CD8-positive, alpha-beta memory T cell (primary cell): Measurements from ENCODE around the gene ENOX1. TPM values are rescaled to one million over a fixed set of nuclear protein-coding genes. Genes with fewer than 3 reads are reported as not detected.
A peak's percentile ranks its signal among the peaks of the same experiment; 100 is the strongest.

Experiments used
- CTCF ChIA-PET: fragments of 350-600 bp; sonication (Branson Sonifier 250); formaldehyde crosslinking; loops from one replicate; lab custom pipeline; 2021; ENCODE audit warnings: antibody characterized with exemption; lab: Charles Lee
- POLR2A ChIA-PET: fragments of 350-600 bp; sonication (Branson Sonifier 250); formaldehyde crosslinking; loops from one replicate; lab custom pipeline; 2021; ENCODE audit warnings: antibody characterized with exemption; lab: Charles Lee
- DNase-seq, 5 donors: peaks; one replicate each; pipeline versions ENCODE4 v3.0.0 to v3.0.0-alpha.2; 2020 to 2022; ENCODE audit warnings: mixed read lengths in 1 of 5
- H3K27ac ChIP-seq: one replicate; pipeline ENCODE4 v1.7.0; 2013; ENCODE audit warnings: low read depth, mild to moderate bottlenecking, low read length, moderate library complexity
- H3K27me3 ChIP-seq: 2 replicates; pipeline ENCODE4 v1.7.0; 2013; ENCODE audit warnings: low read length, mild to moderate bottlenecking; ENCODE audit not compliant: insufficient read depth, poor library complexity, severe bottlenecking
- H3K36me3 ChIP-seq: 2 replicates; pipeline ENCODE4 v1.7.0; 2013; ENCODE audit warnings: mild to moderate bottlenecking, low read length, moderate library complexity; ENCODE audit not compliant: insufficient read depth
- H3K4me1 ChIP-seq: 2 replicates; pipeline ENCODE4 v1.7.0; 2013; ENCODE audit warnings: mild to moderate bottlenecking, low read length, moderate library complexity; ENCODE audit not compliant: insufficient read depth
- H3K4me3 ChIP-seq: 2 replicates; pipeline ENCODE4 v1.7.0; 2013; ENCODE audit warnings: mild to moderate bottlenecking, low read length
- H3K9me3 ChIP-seq: 2 replicates; pipeline ENCODE4 v1.7.0; 2013; ENCODE audit warnings: mild to moderate bottlenecking, low read length
- H3K27ac Mint-ChIP-seq, 8 donors: one replicate each; pipeline ENCODE4 v1.8.0; 2020 to 2021; ENCODE audit warnings: mixed read lengths in 8 of 8, mild to moderate bottlenecking in 6 of 8, inconsistent platforms in 3 of 8, moderate library complexity in 3 of 8
- H3K27me3 Mint-ChIP-seq, 2 donors: one replicate each; pipeline ENCODE4 v1.8.0; 2020 to 2021; ENCODE audit warnings: mixed read lengths in 2 of 2, mild to moderate bottlenecking in 1 of 2, moderate library complexity in 1 of 2
- H3K36me3 Mint-ChIP-seq, 3 donors: one replicate each; pipeline ENCODE4 v1.8.0; 2020 to 2021; ENCODE audit warnings: mixed read lengths in 3 of 3, inconsistent platforms in 1 of 3, mild to moderate bottlenecking in 1 of 3
- H3K4me1 Mint-ChIP-seq, 3 donors: one replicate each; pipeline ENCODE4 v1.8.0; 2020 to 2021; ENCODE audit warnings: mixed read lengths in 3 of 3, inconsistent platforms in 1 of 3, mild to moderate bottlenecking in 1 of 3
- H3K4me3 Mint-ChIP-seq, 7 donors: one replicate each; pipeline ENCODE4 v1.8.0; 2020 to 2021; ENCODE audit warnings: mixed read lengths in 7 of 7, mild to moderate bottlenecking in 6 of 7, moderate library complexity in 4 of 7, inconsistent platforms in 2 of 7
- H3K9me3 Mint-ChIP-seq, 5 donors: one replicate each; pipeline ENCODE4 v1.8.0; 2020 to 2022; ENCODE audit warnings: mixed read lengths in 5 of 5, mild to moderate bottlenecking in 3 of 5, moderate library complexity in 2 of 5, inconsistent platforms in 1 of 5
- polyA plus RNA-seq: library from polyadenylated mRNA; unstranded; fragments of 300-500 nt; fragmentation: Illumina TruSeq; gene quantifications from one replicate; pipeline ENCODE4 v1.2.3, GENCODE V29; 2021
- total RNA-seq, 2 experiments: library from RNA; stranded (reverse); gene quantifications; one replicate each; pipeline ENCODE4 v1.2.3, GENCODE V29; 2021

Gene ENOX1
- total and polyA plus RNA-seq, 3 experiments from 2014 or later: 0.18 to 0.29 TPM; not detected in 1

GRCh38 chr13:43561081-43561480 lies 225.7 kb downstream of the ENOX1 start:
- DNase-seq: no peak
- H3K36me3 Mint-ChIP-seq: no peaks in the 10 kb centered on the region
- no peaks in the 10 kb centered on the region for H3K4me1 Mint-ChIP-seq
- H3K4me3 ChIP-seq: no peak overlapping the region
- no peaks in the 10 kb centered on the region for H3K36me3 ChIP-seq
- CTCF ChIA-PET: no interaction called here
- H3K4me1 ChIP-seq: no peaks in the 10 kb centered on the region
- no peaks in the 10 kb centered on the region for H3K9me3 ChIP-seq
- H3K9me3 Mint-ChIP-seq: no peaks in the 10 kb centered on the region
- POLR2A ChIA-PET: no interaction called here
- H3K4me3 Mint-ChIP-seq: no peak overlapping the region
- no peak overlapping the region for H3K27ac Mint-ChIP-seq
- H3K27me3 Mint-ChIP-seq: peaks cover 1 to 16% of the 10 kb centered on the region in 2 donors
- H3K27ac ChIP-seq: no peak overlapping the region
- no peaks in the 10 kb centered on the region for H3K27me3 ChIP-seq

- H3K27ac ChIP-seq: no peak overlapping the region
- no peaks in the 10 kb centered on the region for H3K9me3 Mint-ChIP-seq
- peaks cover 1 to 16% of the 10 kb centered on the region in 2 donors for H3K27me3 Mint-ChIP-seq
- H3K36me3 Mint-ChIP-seq: no peaks in the 10 kb centered on the region
- no peak overlapping the region for H3K4me3 ChIP-seq
- H3K4me1 ChIP-seq: no peaks in the 10 kb centered on the region
- ChIA-PET POLR2A (no interaction called here), CTCF (no interaction called here)
- H3K27ac Mint-ChIP-seq: no peak overlapping the region
- DNase-seq: no peak
- no peaks in the 10 kb centered on the region for H3K4me1 Mint-ChIP-seq
- no peaks in the 10 kb centered on the region for H3K36me3 ChIP-seq
- no peaks in the 10 kb centered on the region for H3K9me3 ChIP-seq
- no peak overlapping the region for H3K4me3 Mint-ChIP-seq
- no peaks in the 10 kb centered on the region for H3K27me3 ChIP-seq
Measured at GRCh38 chr13:43558939-43559338, 227.8 kb downstream of the ENOX1 start.

DNA sequence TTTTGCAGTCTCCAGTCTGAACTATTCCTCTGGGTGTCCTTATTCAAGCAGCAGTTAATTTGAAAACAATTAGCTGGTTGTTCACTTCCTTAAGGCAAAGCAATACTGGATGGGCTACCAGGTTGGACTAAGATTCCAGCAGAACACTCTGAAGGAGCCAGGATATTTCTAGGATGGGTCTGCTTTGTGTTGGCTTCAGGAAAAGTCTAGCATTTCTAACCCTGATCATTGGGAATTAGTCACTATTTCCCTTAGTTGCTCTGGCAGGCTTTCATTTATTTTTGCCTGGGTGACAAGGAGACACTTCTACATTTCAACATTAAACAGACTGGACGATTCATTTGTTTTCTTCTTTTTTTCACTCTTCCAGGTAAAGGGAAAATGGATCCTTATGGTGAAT lies 228.4 kb downstream of the ENOX1 start:
- Histone ChIP-seq H3K27ac (no peak overlapping the region), H3K36me3 (no peaks in the 10 kb centered on the region), H3K4me1 (no peaks in the 10 kb centered on the region), H3K27me3 (no peaks in the 10 kb centered on the region), H3K9me3 (no peaks in the 10 kb centered on the region), H3K4me3 (no peak overlapping the region)
- CTCF ChIA-PET: no interaction called here
- no peak for DNase-seq
- Mint-ChIP-seq H3K27me3 (peaks cover 1 to 16% of the 10 kb centered on the region in 2 donors), H3K36me3 (no peaks in the 10 kb centered on the region), H3K27ac (no peak overlapping the region), H3K4me1 (no peaks in the 10 kb centered on the region), H3K4me3 (no peak overlapping the region), H3K9me3 (no peaks in the 10 kb centered on the region)
- POLR2A ChIA-PET: no interaction called here

GRCh38 chr13:43555667-43556066 lies 231.1 kb downstream of the ENOX1 start:
- Histone ChIP-seq H3K9me3 (no peaks in the 10 kb centered on the region), H3K27me3 (no peaks in the 10 kb centered on the region), H3K27ac (no peak overlapping the region), H3K4me1 (no peaks in the 10 kb centered on the region), H3K4me3 (no peak overlapping the region), H3K36me3 (no peaks in the 10 kb centered on the region)
- DNase-seq: no peak
- Mint-ChIP-seq H3K4me1 (no peaks in the 10 kb centered on the region), H3K9me3 (no peaks in the 10 kb centered on the region), H3K4me3 (no peak overlapping the region), H3K36me3 (no peaks in the 10 kb centered on the region), H3K27ac (no peak overlapping the region), H3K27me3 (peaks cover 5 to 11% of the 10 kb centered on the region in 2 donors)
- POLR2A ChIA-PET: no interaction called here
- CTCF ChIA-PET: no interaction called here

GRCh38 chr13:43551897-43552456 lies 234.8 kb downstream of the ENOX1 start:
- H3K27me3 ChIP-seq: no peaks in the 10 kb centered on the region
- H3K27ac ChIP-seq: no peak overlapping the region
- no peaks in the 10 kb centered on the region for H3K4me1 ChIP-seq
- H3K9me3 ChIP-seq: no peaks in the 10 kb centered on the region
- Mint-ChIP-seq H3K4me3 (no peak overlapping the region), H3K36me3 (no peaks in the 10 kb centered on the region), H3K27me3 (peaks cover 3 to 9% of the 10 kb centered on the region in 2 donors), H3K4me1 (peaks cover 0 to 4% (median 0%) of the 10 kb centered on the region in 3 donors), H3K27ac (peak overlapping the region in 1 of 8 donors; percentile 66), H3K9me3 (no peaks in the 10 kb centered on the region)
- DNase-seq: no peak
- no peaks in the 10 kb centered on the region for H3K36me3 ChIP-seq
- H3K4me3 ChIP-seq: no peak overlapping the region
- CTCF ChIA-PET: no interaction called here
- POLR2A ChIA-PET: no interaction called here

- CTCF ChIA-PET: no interaction called here
- no peaks in the 10 kb centered on the region for H3K36me3 ChIP-seq
- H3K4me1 Mint-ChIP-seq: peaks cover 0 to 4% (median 0%) of the 10 kb centered on the region in 3 donors
Measured at GRCh38 chr13:43546816-43547215, 240.0 kb downstream of the ENOX1 start.

GRCh38 chr13:43546251-43546650 lies 240.5 kb downstream of the ENOX1 start:
- Histone ChIP-seq H3K27ac (no peak overlapping the region), H3K4me3 (no peak overlapping the region), H3K36me3 (no peaks in the 10 kb centered on the region), H3K27me3 (peaks cover 3% of the 10 kb centered on the region), H3K9me3 (no peaks in the 10 kb centered on the region), H3K4me1 (no peaks in the 10 kb centered on the region)
- no peak for DNase-seq
- no peak overlapping the region for H3K27ac Mint-ChIP-seq
- no peak overlapping the region for H3K4me3 Mint-ChIP-seq
- POLR2A ChIA-PET: no interaction called here
- H3K27me3 Mint-ChIP-seq: peaks cover 0 to 9% of the 10 kb centered on the region in 2 donors
- no peaks in the 10 kb centered on the region for H3K36me3 Mint-ChIP-seq
- H3K4me1 Mint-ChIP-seq: peaks cover 0 to 4% (median 0%) of the 10 kb centered on the region in 3 donors
- CTCF ChIA-PET: no interaction called here
- no peaks in the 10 kb centered on the region for H3K9me3 Mint-ChIP-seq

More at GRCh38 chr13:43546816-43547215, 240.0 kb downstream of the ENOX1 start:
- no peak overlapping the region for H3K27ac ChIP-seq
- DNase-seq: no peak
- no peaks in the 10 kb centered on the region for H3K36me3 Mint-ChIP-seq
- H3K27ac Mint-ChIP-seq: no peak overlapping the region
- peaks cover 3% of the 10 kb centered on the region for H3K27me3 ChIP-seq
- POLR2A ChIA-PET: no interaction called here
- H3K27me3 Mint-ChIP-seq: peaks cover 0 to 9% of the 10 kb centered on the region in 2 donors
- H3K9me3 Mint-ChIP-seq: no peaks in the 10 kb centered on the region
- no peaks in the 10 kb centered on the region for H3K9me3 ChIP-seq
- H3K4me1 ChIP-seq: no peaks in the 10 kb centered on the region
- no peak overlapping the region for H3K4me3 Mint-ChIP-seq
- H3K4me3 ChIP-seq: no peak overlapping the region

DNA sequence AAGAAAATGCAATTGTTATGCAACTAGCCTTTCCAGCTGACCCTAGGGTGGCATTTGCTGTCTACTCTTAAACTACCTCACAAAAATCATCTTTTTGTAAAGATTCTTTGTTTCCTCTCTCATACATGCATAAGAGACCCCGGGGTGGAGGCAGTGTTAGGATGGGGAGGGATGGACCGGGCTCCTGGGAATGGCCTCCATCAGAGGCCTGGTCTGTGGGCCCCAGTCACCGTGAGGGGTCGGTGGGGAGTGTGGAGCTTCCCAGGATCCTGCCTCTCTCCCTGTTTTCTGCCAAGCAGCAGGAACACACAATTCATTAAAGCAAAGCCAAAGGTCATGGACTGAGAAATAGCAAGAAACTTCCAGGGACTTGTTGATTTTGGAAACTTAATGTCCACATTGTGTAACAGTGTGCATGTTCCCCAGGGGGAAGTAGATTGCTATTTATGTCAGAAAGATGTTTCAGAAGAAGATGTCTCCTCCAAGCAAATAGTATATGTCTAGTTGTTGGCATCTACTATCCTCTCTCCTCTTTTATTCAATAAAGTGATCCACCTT lies 241.4 kb downstream of the ENOX1 start:
- POLR2A ChIA-PET: no interaction called here
- H3K9me3 Mint-ChIP-seq: no peaks in the 10 kb centered on the region

More for the DNA sequence above, 241.4 kb downstream of the ENOX1 start:
- no peak overlapping the region for H3K27ac ChIP-seq
- H3K9me3 ChIP-seq: no peaks in the 10 kb centered on the region
- no peaks in the 10 kb centered on the region for H3K4me1 ChIP-seq
- H3K27me3 ChIP-seq: peaks cover 3% of the 10 kb centered on the region
- H3K36me3 ChIP-seq: no peaks in the 10 kb centered on the region
- Mint-ChIP-seq H3K4me3 (no peak overlapping the region), H3K27ac (no peak overlapping the region), H3K36me3 (no peaks in the 10 kb centered on the region), H3K4me1 (peaks cover 0 to 4% (median 0%) of the 10 kb centered on the region in 3 donors), H3K27me3 (peaks cover 0 to 5% of the 10 kb centered on the region in 2 donors)
- CTCF ChIA-PET: no interaction called here
- H3K4me3 ChIP-seq: no peak overlapping the region
- no peak for DNase-seq
